CD14-positive monocyte (primary cell): ENCODE measurements around the gene GALNT10. TPM values are rescaled to one million over a fixed set of nuclear protein-coding genes. Genes with fewer than 3 reads are reported as not detected.
"Not testable (repeated sequence)": the region's sequence is repeated elsewhere in the genome, so short reads cannot be mapped to it uniquely, and the experiment has no call there.

Experiments
- DNase-seq, 3 donors: peaks; one replicate each; pipeline ENCODE4 v3.0.0-alpha.2; 2011 to 2022
- H2AFZ ChIP-seq: 2 replicates; pipeline ENCODE4 v1.6.0; 2012; ENCODE audit warnings: mild to moderate bottlenecking, low read depth, low read length, inconsistent platforms; ENCODE audit not compliant: insufficient read depth, poor library complexity, severe bottlenecking
- H3K27ac ChIP-seq, 2 donors: 1 replicate in 1 of 2; 2 replicates in 1 of 2; pipeline ENCODE4 v1.5.1; 2012 to 2013; ENCODE audit warnings: low read length in 2 of 2, control low read depth in 1 of 2, inconsistent platforms in 1 of 2, low read depth in 1 of 2, mild to moderate bottlenecking in 1 of 2
- H3K27me3 ChIP-seq, 2 donors: one replicate each; pipeline versions ENCODE4 v1.6.0 to v1.6.1; 2011 to 2013; ENCODE audit warnings: low read length in 2 of 2; ENCODE audit not compliant: control insufficient read depth in 2 of 2, insufficient read depth in 2 of 2
- H3K36me3 ChIP-seq, 2 donors: replicated peaks in 1 of 2; 1 replicate in 1 of 2; 2 replicates in 1 of 2; pipeline versions ENCODE4 v1.5.1 to v1.6.1; 2012 to 2013; ENCODE audit warnings: low read length in 2 of 2, control low read depth in 1 of 2, inconsistent platforms in 1 of 2, mild to moderate bottlenecking in 1 of 2; ENCODE audit not compliant: insufficient read depth in 2 of 2, control insufficient read depth in 1 of 2
- H3K4me1 ChIP-seq, 2 donors: 1 replicate in 1 of 2; 2 replicates in 1 of 2; pipeline versions ENCODE4 v1.5.1 to v1.6.1; 2012 to 2013; ENCODE audit warnings: low read length in 2 of 2, control low read depth in 1 of 2, inconsistent platforms in 1 of 2, mild to moderate bottlenecking in 1 of 2, moderate library complexity in 1 of 2; ENCODE audit not compliant: insufficient read depth in 2 of 2, control insufficient read depth in 1 of 2
- H3K4me2 ChIP-seq: replicated peaks from 2 replicates; pipeline ENCODE3; 2012; ENCODE audit warnings: low read length, moderate library complexity, mild to moderate bottlenecking; ENCODE audit not compliant: poor library complexity, severe bottlenecking; ENCODE audit errors: extremely low read depth
- H3K4me3 ChIP-seq, 3 experiments: fragments of 200-600 bp in 1 of 3; sonication (generic) in 1 of 3; replicated peaks in 1 of 3; 1 replicate in 2 of 3; 2 replicates in 1 of 3; pipeline ENCODE4 v1.5.1; 2011 to 2013; ENCODE audit warnings: low read length in 3 of 3, mild to moderate bottlenecking in 3 of 3, control low read depth in 2 of 3, low read depth in 2 of 3, inconsistent platforms in 1 of 3, moderate library complexity in 1 of 3
- H3K79me2 ChIP-seq: 2 replicates; pipeline ENCODE4 v1.6.0; 2012; ENCODE audit warnings: mild to moderate bottlenecking, control low read depth, inconsistent platforms, low read length, moderate library complexity; ENCODE audit not compliant: insufficient read depth
- H3K9ac ChIP-seq: 2 replicates; pipeline ENCODE4 v1.6.0; 2017; ENCODE audit warnings: low read length, mild to moderate bottlenecking; ENCODE audit not compliant: insufficient read depth, poor library complexity, severe bottlenecking
- H3K9me3 ChIP-seq, 2 donors: replicated peaks in 1 of 2; 1 replicate in 1 of 2; 2 replicates in 1 of 2; pipeline versions ENCODE4 v1.5.1 to v1.6.1; 2012 to 2013; ENCODE audit warnings: low read length in 2 of 2, control low read depth in 1 of 2; ENCODE audit not compliant: control insufficient read depth in 1 of 2, insufficient read depth in 1 of 2
- H4K20me1 ChIP-seq: 2 replicates; pipeline ENCODE4 v1.6.0; 2012; ENCODE audit warnings: mild to moderate bottlenecking, low read length, control low read depth, moderate library complexity; ENCODE audit not compliant: insufficient read depth
- H3K27ac Mint-ChIP-seq, 7 donors: one replicate each; pipeline ENCODE4 v1.8.0; 2020; ENCODE audit warnings: mild to moderate bottlenecking in 7 of 7, mixed read lengths in 7 of 7, moderate library complexity in 6 of 7, inconsistent platforms in 2 of 7
- H3K27me3 Mint-ChIP-seq, 3 donors: one replicate each; pipeline ENCODE4 v1.8.0; 2021 to 2022; ENCODE audit warnings: low read depth in 3 of 3, mild to moderate bottlenecking in 3 of 3, mixed read lengths in 3 of 3, moderate library complexity in 3 of 3, inconsistent platforms in 1 of 3
- H3K36me3 Mint-ChIP-seq, 2 donors: one replicate each; pipeline ENCODE4 v1.8.0; 2020; ENCODE audit warnings: mixed read lengths in 2 of 2, inconsistent platforms in 1 of 2, mild to moderate bottlenecking in 1 of 2
- H3K4me1 Mint-ChIP-seq: one replicate; pipeline ENCODE4 v1.8.0; 2020; ENCODE audit warnings: mild to moderate bottlenecking, mixed read lengths
- H3K4me3 Mint-ChIP-seq, 2 donors: one replicate each; pipeline ENCODE4 v1.8.0; 2020; ENCODE audit warnings: mild to moderate bottlenecking in 2 of 2, mixed read lengths in 2 of 2, moderate library complexity in 1 of 2
- H3K9me3 Mint-ChIP-seq, 7 donors: one replicate each; pipeline ENCODE4 v1.8.0; 2020 to 2022; ENCODE audit warnings: mixed read lengths in 7 of 7, mild to moderate bottlenecking in 6 of 7, moderate library complexity in 6 of 7, inconsistent platforms in 2 of 7
- WGBS: methylation state at CpG from one replicate; pipeline ENCODE4 v1.1.5; 2013; ENCODE audit warnings: missing lambda C conversion rate; ENCODE audit not compliant: insufficient coverage; 5-methylcytosine and 5-hydroxymethylcytosine counted together
- intact Hi-C, 2 donors: fragments of 100-400 bp; cut with micrococcal nuclease; formaldehyde crosslinking; loops; one replicate each; pipeline versions ENCODE4 v1.15.0 to v1.15.1; 2023
- polyA plus RNA-seq, 3 donors: library from polyadenylated mRNA; depleted of rRNA in 1 of 3; unstranded in 2 of 3; stranded (reverse) in 1 of 3; fragments of 300-500 nt in 2 of 3; fragments of >200 nt in 1 of 3; fragmentation: Illumina TruSeq in 2 of 3; gene quantifications; 1 replicate in 2 of 3; 2 replicates in 1 of 3; pipeline ENCODE4 v1.2.3, GENCODE V29; 2012 to 2021
- TF ChIP-seq, protein P1 (sequence below): fragments of 200-600 bp; IDR thresholded peaks from one replicate; pipeline ENCODE4 v1.8.0; 2022; ENCODE audit warnings: antibody characterized with exemption, mild to moderate bottlenecking

The GALNT10 gene
- polyA plus RNA-seq, 3 donors: 6.2 to 11.6 (median 7.3) TPM

DNA sequence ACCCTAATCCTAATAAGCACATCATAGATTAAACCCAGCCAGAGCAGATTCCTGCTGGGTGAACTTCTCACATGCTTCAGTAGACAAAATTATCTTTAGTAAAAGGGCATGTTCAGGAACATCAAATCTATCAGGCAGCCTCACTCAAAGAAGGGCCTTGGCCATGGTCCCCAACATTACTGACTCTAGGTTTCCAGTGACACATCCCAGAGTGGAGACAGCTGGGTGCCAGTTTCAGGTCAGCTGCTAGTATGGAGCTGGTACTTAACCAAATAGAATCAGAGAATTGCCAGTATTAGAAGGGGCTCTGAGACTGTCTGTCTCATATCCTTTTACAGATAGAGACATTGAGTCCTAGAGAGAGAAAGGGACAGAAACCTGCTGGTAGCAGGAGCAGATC, 44.1 kb upstream of the GALNT10 start:
- H3K27me3 ChIP-seq: no peaks in the 10 kb centered on the region
- H3K9ac ChIP-seq: no peak overlapping the region
- H3K79me2 ChIP-seq: no peaks in the 10 kb centered on the region
- peaks cover 10 to 14% of the 10 kb centered on the region in 2 donors for H3K4me1 ChIP-seq
- no peak for DNase-seq
- no peaks in the 10 kb centered on the region for H3K36me3 Mint-ChIP-seq
- no peak overlapping the region for H3K4me3 ChIP-seq
- no peak overlapping the region for H2AFZ ChIP-seq
- peaks cover 0 to 1% (median 0%) of the 10 kb centered on the region in 7 donors for H3K9me3 Mint-ChIP-seq
- intact Hi-C loops: no loop called here
- no peaks in the 10 kb centered on the region for H4K20me1 ChIP-seq
- no peaks in the 10 kb centered on the region for H3K36me3 ChIP-seq
- H3K27ac Mint-ChIP-seq: no peak overlapping the region
- H3K27ac ChIP-seq: no peak overlapping the region
- no peaks in the 10 kb centered on the region for H3K9me3 ChIP-seq
- no peak overlapping the region for H3K4me3 Mint-ChIP-seq
- H3K4me1 Mint-ChIP-seq: peaks cover 5% of the 10 kb centered on the region
- TF ChIP-seq, protein P1, sequence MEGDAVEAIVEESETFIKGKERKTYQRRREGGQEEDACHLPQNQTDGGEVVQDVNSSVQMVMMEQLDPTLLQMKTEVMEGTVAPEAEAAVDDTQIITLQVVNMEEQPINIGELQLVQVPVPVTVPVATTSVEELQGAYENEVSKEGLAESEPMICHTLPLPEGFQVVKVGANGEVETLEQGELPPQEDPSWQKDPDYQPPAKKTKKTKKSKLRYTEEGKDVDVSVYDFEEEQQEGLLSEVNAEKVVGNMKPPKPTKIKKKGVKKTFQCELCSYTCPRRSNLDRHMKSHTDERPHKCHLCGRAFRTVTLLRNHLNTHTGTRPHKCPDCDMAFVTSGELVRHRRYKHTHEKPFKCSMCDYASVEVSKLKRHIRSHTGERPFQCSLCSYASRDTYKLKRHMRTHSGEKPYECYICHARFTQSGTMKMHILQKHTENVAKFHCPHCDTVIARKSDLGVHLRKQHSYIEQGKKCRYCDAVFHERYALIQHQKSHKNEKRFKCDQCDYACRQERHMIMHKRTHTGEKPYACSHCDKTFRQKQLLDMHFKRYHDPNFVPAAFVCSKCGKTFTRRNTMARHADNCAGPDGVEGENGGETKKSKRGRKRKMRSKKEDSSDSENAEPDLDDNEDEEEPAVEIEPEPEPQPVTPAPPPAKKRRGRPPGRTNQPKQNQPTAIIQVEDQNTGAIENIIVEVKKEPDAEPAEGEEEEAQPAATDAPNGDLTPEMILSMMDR: no peak
- H3K27me3 Mint-ChIP-seq: peaks cover 3 to 10% (median 3%) of the 10 kb centered on the region in 3 donors
- H3K4me2 ChIP-seq: no peak overlapping the region

DNA sequence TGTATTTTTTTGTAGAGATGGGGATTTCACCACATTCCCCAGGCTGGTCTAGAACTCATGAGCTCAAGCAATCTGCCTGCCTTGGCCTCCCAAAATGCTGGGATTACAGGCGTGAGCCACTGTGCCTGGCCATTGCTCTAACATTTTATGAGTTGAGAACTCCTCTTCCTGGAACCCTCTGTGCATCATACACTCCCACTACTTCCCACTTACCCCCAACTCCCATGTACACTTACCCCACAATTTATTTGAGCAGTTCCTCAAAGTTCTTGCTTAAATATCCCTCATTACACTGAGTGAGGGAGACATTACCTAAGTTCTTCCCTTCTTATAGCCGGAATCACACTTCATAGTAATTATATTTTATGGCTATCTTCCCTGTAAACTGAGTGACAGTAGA, 42.9 kb upstream of the GALNT10 start:
- 100% methylated on average over 1 of the region's 2 CpGs for WGBS
- Mint-ChIP-seq H3K9me3 (peaks cover 0 to 1% (median 0%) of the 10 kb centered on the region in 7 donors), H3K27ac (no peak overlapping the region), H3K27me3 (peaks cover 3 to 6% (median 3%) of the 10 kb centered on the region in 3 donors), H3K36me3 (no peaks in the 10 kb centered on the region), H3K4me1 (peaks cover 5% of the 10 kb centered on the region), H3K4me3 (no peak overlapping the region)
- Histone ChIP-seq H3K9ac (no peak overlapping the region), H3K36me3 (no peaks in the 10 kb centered on the region), H3K4me3 (no peak overlapping the region), H3K27ac (no peak overlapping the region), H3K27me3 (no peaks in the 10 kb centered on the region), H3K4me1 (peaks cover 10 to 14% of the 10 kb centered on the region in 2 donors), H2AFZ (no peak overlapping the region), H3K9me3 (no peaks in the 10 kb centered on the region), H3K4me2 (no peak overlapping the region), H4K20me1 (no peaks in the 10 kb centered on the region), H3K79me2 (no peaks in the 10 kb centered on the region)
- intact Hi-C loops: no loop called here
- no peak for DNase-seq
- TF ChIP-seq, protein P1: no peak

DNA sequence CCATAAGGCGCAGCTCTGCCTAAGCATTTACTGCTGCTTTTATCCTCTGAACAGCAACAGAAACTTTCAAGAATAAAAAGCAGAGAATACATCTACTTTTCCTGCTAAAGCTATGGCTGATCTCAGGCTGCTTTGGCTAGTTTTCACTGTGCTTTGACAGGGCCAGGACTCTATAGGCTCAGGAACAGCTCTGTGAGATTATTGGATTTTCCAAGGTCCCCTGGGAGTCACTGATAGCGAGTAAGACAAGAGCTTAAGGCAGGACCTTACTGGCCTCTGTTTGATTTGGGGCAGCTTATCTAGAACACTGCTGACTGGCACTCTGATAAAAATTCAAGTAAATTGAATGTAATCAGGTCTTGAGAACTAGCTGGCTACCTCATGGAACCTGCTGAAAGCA, 40.1 kb upstream of the GALNT10 start:
- H3K36me3 Mint-ChIP-seq, H3K36me3 ChIP-seq, H3K9me3 Mint-ChIP-seq, H3K4me2 ChIP-seq, H4K20me1 ChIP-seq, H3K4me3 Mint-ChIP-seq, intact Hi-C loops, H3K27ac Mint-ChIP-seq, H2AFZ ChIP-seq, H3K9ac ChIP-seq, DNase-seq, H3K4me3 ChIP-seq, H3K79me2 ChIP-seq, H3K27me3 ChIP-seq, H3K9me3 ChIP-seq, H3K27ac ChIP-seq, H3K4me1 Mint-ChIP-seq, H3K4me1 ChIP-seq: not testable (repeated sequence)
- WGBS: 100% methylated on average over 2 of the region's 2 CpGs
- H3K27me3 Mint-ChIP-seq: peaks cover 3 to 13% (median 7%) of the 10 kb centered on the region in 3 donors
